GM21528 (cell line): ENCODE measurements around the gene CTCFL.

Experiments used
- ATAC-seq: cut with Tn5 transposase; IDR thresholded peaks from one replicate; pipeline ENCODE4 v1.9.1; 2021; ENCODE audit warnings: mild to moderate bottlenecking, moderate library complexity; ENCODE audit not compliant: unreplicated experiment, low FRiP score

The CTCFL gene

GRCh38 chr20:57537822-57538221 is 12.9 kb upstream of the CTCFL start:
- ATAC-seq = no peak

GRCh38 chr20:57536771-57537724 is 12.1 kb upstream of the CTCFL start:
- no peak for ATAC-seq

- ATAC-seq = no peak
Measured at GRCh38 chr20:57536120-57536708, 11.3 kb upstream of the CTCFL start.

GRCh38 chr20:57535297-57535696 is 10.4 kb upstream of the CTCFL start:
- no peak for ATAC-seq

- ATAC-seq = no peak
Measured at GRCh38 chr20:57532104-57532503, 7.2 kb upstream of the CTCFL start.

GRCh38 chr20:57530327-57530981 is 5.5 kb upstream of the CTCFL start:
- ATAC-seq = no peak

GRCh38 chr20:57529810-57530209 is 4.9 kb upstream of the CTCFL start:
- ATAC-seq = no peak

GRCh38 chr20:57529160-57529585 is 4.2 kb upstream of the CTCFL start:
- no peak for ATAC-seq

- no peak for ATAC-seq
Measured at GRCh38 chr20:57528148-57528547, 3.2 kb upstream of the CTCFL start.

GRCh38 chr20:57527728-57528127 is 2.8 kb upstream of the CTCFL start:
- ATAC-seq = no peak

- no peak for ATAC-seq
Measured at GRCh38 chr20:57526885-57527460, 2.0 kb upstream of the CTCFL start.

- ATAC-seq = no peak
Measured at GRCh38 chr20:57526087-57526884, 1.3 kb upstream of the CTCFL start.

GRCh38 chr20:57525328-57526086 is 567 bp upstream of the CTCFL start:
- no peak for ATAC-seq

GRCh38 chr20:57523782-57524181 is 1.2 kb downstream of the CTCFL start:
- ATAC-seq = no peak

- ATAC-seq = no peak
Measured at GRCh38 chr20:57522380-57523140, 2.4 kb downstream of the CTCFL start.

GRCh38 chr20:57517904-57518303 is 7.0 kb downstream of the CTCFL start:
- no peak for ATAC-seq

- ATAC-seq = no peak
Measured at GRCh38 chr20:57514273-57514751, 10.6 kb downstream of the CTCFL start.

- ATAC-seq = no peak
Measured at GRCh38 chr20:57513199-57513598, 11.7 kb downstream of the CTCFL start.

- ATAC-seq = no peak
Measured at GRCh38 chr20:57512432-57512831, 12.5 kb downstream of the CTCFL start.
